ENCODE results near the gene GTF3C2.

GTF3C2 gene, protein sequence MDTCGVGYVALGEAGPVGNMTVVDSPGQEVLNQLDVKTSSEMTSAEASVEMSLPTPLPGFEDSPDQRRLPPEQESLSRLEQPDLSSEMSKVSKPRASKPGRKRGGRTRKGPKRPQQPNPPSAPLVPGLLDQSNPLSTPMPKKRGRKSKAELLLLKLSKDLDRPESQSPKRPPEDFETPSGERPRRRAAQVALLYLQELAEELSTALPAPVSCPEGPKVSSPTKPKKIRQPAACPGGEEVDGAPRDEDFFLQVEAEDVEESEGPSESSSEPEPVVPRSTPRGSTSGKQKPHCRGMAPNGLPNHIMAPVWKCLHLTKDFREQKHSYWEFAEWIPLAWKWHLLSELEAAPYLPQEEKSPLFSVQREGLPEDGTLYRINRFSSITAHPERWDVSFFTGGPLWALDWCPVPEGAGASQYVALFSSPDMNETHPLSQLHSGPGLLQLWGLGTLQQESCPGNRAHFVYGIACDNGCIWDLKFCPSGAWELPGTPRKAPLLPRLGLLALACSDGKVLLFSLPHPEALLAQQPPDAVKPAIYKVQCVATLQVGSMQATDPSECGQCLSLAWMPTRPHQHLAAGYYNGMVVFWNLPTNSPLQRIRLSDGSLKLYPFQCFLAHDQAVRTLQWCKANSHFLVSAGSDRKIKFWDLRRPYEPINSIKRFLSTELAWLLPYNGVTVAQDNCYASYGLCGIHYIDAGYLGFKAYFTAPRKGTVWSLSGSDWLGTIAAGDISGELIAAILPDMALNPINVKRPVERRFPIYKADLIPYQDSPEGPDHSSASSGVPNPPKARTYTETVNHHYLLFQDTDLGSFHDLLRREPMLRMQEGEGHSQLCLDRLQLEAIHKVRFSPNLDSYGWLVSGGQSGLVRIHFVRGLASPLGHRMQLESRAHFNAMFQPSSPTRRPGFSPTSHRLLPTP
- total RNA-seq: 52.0 reads per million, percentile 69 among the genes with 10 or more reads in this experiment

DNA sequence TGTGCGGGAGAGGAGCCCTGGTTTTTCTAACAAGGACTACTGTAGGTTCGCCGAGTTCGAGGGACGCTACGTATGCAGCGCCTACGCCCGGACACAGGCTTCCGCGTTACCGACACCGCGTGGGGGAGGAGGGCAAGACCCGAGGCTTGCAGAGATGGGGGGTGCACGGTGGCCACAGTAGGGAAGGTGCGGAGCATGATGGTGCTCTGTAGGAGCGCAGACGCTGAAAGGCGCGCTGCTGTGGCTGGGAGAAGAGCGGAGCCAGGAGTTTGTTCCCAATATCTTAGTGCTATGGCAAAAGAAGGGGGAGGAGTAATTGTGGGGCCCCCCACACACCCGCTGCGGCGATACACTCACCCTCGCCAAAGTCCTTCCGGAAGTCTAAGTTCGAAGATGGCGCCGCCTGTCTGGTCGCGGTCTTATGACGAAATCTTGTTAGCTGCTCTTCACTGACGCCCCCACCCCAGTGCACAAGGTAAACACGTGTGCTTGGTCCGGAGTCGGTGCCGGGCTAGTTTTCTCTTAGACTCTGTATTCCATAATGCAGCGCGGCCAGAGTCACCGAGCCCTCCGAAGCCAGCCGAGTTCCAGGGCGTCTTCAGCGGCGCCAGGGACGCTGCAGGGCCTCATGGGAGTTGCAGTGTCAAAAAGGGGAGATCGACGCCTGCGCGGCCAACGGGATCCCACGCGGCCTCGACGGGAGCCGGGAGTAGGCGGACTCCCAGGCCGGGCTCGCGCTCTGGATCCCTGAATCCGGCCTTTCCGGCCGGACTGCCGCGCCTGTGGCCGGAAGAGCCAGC, at the start of gene GTF3C2:
TSS of gene GTF3C2 (minus strand) at position 383 of the 800 bp plus-strand sequence. CDS start 13,210 bp downstream, outside the sequence.
- peak; percentile 91 for DNase-seq

DNA sequence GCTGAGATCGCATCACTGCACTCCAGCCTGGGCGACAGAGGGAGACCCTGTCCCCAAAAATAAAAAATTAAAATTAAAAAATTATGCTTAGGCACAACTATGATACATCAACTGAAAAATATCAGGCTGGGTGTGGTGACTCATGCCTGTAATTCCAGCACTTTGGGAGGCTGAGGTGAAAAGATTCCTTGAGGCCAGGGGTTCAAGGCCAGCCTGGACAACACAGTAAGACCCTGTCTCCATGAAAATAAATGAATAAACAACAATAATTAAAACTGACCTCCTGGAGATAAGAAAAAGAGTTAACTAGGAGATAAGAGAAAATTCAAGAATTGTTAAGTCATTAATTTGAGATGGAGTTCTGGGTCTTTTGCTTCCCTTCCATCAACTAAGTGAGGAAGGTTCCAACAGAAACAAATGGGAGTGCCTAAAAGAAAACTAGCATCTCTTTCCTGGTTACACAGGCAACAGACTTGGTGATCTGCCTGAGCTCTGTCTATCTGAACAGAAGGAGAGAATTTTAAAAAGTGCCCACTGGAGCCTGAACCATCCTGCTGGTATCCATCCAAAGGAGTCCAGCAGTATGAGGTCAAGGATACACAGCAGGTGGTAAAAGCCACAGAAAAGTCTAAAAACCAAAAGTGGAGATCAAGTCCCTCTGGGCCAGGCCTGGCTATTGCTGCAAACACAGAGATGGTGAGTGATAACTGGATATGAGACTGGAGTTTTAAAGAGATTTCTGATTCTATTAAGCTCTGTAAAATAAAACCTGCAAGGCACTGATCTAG, 44.0 kb upstream of the GTF3C2 start:
- no peak for DNase-seq

DNA sequence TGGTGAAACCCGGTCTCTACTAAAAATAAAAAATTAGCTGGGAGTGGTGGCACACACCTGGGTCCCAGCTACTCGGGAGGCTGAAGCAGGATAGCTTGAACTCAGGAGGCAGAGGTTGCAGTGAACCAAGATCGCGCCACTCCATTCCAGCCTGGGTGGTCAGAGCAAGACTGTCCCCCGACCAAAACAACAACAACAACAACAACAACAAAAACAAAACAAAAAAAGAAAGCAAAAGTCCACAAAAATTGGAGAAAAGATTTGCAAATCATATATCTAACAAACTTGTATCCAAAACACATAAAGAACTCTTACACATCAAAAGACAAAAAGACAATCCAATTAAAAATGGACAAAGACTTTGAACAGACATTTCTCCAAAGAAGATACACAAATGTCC, 42.4 kb upstream of the GTF3C2 start:
- DNase-seq: no peak

DNA sequence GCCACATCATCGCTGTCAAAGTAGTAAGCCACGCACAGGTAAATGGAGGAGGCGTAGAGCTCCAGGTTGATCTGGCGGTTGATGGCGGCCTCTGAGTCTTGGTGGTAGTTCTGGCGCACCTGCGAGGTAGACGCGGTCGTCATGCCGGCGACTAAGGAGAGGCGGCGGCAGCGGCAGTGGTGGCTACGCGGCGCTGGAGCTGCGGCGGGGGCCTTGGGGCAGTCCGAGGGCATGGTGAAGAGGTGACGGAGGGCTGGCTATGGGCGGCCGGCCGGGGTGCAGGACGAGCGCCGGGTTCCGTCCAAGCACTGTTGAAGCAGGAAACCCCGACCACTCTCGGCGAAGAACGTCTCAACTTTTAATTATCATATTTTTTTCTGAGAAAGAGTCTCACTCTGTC, 36.7 kb upstream of the GTF3C2 start:
- DNase-seq: no peak

DNA sequence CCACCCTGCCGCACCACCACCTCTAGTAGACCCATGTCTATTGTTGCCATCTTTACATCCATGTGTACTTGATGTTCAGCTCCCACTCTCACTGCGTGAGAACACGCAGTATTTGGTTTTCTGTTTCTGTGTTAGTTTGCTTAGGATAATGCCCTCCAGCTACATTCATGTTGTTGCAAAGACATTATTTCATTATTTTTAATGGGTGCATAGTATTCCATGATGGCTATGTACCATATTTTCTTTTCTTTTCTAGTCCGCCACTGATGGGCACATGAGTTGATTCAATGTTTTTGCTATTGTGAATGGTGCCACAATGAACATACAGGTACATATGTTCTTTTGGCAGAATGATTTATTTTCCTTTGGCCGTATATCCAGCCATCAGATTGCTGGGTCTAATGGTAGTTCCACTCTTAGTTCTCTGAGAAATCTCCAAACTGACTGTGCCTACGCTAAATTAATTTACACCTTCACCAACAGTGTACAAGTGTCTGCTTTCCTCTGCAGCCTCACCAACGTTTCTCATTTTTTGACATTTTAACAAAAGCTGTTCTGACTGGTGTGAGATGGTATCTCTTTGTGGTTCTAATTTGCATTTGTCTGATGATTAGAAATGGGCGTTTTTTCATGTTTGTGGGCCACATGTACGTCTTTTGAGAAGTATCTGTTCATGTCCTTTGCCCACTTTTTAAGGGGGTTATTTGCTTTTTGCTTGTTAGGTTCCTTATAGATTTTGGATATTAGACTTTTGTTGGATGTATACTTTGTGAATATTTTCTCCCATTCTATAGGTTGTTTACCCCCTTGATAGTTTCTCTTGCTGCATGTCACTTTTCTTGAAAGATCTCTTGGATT, 34.5 kb upstream of the GTF3C2 start:
- peak; percentile 17 for DNase-seq

DNA sequence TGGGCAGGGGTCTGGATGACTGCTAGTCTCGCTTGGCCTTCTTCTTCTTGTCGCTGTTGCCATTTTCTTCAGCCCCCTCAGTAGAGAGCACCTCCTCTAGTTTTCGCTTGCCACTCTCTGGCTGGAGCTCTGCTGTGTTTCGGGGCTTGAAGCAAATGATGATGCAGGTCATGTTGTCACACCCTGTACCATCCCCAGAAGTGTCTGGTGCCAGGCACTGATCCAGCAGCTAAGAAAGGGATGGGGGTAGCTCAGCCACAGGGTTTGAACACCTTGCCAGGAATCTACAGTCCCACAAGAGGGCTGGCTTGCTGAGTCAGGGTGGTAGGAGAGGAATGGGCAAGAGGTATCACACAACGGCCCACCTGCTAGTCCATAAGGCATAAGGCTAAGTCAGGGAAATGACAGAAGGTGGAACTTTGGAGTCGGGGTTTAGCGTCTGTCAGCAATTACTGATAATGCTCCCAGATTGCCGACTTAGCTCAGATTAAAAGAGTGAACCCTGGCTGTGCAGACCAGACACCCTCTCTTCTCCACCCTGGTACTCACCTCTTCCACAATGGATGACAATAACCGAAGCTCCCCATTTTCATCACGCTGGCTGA, 25.1 kb upstream of the GTF3C2 start:
- no peak for DNase-seq

DNA sequence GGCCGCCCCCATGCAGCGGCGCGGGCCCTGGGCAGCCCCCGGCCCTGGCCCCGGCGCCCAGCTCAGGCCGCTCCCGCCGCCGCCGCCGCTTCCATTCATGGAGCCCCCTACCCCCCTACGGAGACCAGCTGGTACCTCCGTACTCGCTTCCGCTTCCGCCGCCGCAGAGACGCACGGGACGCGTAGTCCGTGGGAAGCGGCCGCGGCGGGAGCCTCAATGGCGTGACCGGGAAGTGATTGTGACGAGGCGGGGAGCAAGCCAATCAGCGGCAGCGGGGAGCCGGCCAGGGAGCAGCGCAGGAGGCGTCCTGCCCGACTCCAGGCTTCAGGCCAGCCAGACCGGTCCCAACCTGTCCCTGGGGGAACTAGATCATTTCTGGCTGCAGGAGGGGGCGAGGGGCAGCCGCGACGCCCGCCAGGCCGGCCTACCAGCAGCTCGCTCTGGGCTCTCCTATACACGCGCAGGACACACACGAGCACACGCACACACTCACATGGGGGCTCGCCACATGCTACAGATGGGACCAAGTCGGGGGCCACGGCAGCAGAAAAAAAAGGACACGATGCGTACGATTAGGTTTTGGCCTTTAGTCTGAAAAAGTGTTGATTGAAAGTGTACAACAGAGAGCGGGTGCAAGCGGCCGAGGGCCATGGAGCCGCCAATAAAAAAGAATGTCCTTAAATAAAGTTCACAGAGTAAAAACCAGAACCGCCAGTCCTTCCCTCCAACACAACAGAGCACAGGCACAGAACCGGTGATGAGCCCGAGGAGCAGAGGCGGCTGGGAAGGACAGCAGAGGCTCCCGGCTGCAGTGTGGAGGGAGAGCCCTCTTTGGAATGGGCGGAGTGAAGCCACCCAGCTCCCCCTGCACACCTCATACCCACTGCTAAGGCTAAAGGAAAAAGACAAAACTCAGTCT, 24.3 kb upstream of the GTF3C2 start, which contains the start of gene ZNF513:
TSS of gene ZNF513 (minus strand) at position 109 of the 920 bp plus-strand sequence. CDS start 208 bp downstream, outside the sequence.
- DNase-seq: peak; percentile 82

DNA sequence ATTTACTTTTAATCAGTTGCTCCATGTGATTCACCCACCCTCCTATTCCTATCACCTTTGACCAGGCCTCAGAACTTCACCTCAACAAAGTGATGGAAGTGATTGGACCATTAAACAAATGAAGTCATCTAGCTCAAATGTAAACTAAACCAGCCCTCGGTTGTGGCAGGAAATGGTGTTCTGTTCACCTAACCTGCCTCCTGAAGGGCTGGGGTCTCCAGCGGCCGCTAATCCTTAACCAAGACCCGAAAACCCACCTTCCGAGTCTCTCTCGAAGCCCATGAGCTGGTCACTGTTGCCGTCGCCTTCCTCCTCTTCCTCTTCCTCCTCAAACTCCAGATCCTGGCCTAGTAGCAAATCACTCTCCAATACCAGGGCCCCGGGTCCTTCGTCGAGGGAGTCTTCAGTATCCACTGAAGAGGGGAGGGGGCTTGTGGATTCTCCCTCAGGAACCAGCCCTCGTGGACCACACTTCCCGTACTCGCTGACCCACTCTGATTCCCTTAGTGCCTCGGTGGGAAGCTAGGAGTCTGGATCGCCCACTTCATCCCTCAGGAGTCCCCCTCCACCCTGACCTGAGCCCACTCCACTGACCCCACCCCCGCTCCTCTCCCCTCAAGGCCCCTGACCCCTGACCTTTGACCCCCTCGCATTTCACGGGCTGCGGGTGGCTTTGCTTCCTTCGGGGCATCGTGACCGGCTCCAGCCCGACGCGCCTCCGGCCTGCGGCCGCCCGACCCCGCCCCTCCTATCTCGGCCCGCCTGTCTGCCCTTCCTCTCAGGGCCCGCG, 23.5 kb upstream of the GTF3C2 start:
- peak; percentile 49 for DNase-seq

DNA sequence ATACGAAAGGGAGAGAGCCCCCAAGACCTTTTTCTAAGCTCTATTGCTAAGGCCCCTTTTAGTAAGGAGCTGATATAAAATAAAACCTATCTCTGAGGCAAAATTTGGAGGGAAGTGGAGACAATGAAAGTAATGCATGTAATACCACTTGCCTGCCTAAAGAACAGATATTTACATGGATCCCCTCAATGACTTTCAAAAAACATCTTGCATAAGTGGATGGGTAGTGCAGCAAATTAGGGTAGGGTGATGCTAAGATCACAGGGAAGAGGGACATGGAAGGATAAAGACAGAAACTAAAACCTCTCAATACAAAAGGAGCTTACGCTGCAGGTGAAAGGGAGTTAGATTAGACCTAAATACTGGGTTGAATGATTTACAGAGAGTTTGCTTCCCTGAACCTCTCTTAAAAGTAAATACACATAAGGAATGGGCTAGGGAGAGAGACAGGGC, 22.8 kb upstream of the GTF3C2 start:
- no peak for DNase-seq

DNA sequence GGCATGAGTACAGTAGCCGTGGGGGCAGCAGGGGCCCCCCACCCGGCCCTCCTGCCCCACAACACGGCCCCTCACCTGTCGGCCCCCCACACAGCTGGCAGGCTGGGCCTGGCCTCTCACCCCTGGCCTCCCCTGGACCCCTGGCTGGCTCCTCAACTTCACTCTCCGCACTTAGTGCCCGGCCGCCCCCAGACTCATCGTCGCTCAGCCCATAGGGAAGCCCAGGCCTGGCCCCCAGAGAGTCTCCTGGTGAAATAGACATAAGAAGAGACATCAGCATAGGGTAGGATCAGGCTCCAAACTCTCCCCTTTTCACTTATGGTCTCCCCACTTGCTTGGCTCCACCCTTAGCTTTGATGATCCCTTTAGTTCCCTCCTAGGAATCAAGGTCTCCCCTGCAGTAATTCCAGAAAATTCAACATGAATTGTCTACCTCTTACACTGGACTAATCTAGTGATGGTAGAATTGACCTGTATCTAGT, 22.3 kb upstream of the GTF3C2 start:
- DNase-seq: no peak

DNA sequence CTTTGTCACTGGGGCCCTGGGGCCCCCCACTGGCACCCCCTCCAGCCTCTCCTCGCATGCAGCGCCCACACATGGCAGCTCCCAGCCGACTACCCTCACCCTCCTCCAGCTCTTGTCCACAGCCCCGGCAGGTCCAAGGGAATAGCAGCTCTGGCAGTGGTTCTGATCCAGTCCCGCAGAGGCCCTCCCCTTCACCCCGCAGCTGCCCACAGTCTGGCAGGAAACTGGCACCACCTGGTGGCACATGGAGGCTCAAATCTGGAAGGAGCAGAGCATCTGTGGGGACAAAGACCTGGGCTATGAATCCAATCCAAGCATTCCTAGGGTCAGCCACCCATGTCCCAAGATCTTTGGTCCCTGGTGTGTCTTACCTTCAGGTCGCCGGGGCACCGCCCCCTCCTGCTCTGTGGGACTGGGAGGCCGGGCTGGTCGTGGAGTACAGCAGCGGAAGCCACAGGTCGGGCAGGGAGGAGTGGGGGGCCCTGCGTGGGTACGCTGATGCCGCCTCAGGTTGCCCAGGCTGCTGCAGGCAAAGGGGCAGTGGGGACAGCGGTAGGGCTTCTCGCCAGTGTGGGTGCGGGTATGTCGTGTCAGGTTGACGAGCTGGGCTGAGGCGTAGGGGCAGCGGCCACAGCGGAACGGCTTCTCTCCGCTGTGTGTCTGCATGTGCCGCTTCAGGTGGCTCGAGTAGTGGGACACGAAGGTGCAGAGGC, 21.7 kb upstream of the GTF3C2 start:
- no peak for DNase-seq

DNA sequence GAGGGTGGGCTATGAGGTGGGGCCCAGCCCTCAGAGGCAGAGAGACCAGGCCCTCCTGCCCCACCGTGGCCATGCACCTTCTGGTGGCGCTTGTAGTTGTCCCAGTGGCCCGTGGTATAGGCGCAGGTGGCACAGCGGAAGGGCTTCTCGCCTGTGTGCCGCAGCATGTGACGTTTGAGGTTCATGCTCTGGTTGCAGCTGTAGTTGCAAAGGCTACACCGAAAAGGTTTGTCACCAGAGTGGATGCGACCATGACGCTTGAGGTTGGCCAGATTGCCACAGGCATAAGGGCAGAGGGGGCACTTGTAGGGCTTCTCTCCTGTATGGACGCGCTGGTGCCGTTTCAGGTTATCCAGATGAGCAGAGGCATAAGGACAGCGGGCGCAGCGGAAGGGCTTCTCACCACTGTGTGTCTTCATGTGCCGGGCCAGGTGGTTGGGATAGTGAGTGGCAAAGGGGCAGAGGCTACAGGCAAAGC, 21.1 kb upstream of the GTF3C2 start:
- DNase-seq: no peak

DNA sequence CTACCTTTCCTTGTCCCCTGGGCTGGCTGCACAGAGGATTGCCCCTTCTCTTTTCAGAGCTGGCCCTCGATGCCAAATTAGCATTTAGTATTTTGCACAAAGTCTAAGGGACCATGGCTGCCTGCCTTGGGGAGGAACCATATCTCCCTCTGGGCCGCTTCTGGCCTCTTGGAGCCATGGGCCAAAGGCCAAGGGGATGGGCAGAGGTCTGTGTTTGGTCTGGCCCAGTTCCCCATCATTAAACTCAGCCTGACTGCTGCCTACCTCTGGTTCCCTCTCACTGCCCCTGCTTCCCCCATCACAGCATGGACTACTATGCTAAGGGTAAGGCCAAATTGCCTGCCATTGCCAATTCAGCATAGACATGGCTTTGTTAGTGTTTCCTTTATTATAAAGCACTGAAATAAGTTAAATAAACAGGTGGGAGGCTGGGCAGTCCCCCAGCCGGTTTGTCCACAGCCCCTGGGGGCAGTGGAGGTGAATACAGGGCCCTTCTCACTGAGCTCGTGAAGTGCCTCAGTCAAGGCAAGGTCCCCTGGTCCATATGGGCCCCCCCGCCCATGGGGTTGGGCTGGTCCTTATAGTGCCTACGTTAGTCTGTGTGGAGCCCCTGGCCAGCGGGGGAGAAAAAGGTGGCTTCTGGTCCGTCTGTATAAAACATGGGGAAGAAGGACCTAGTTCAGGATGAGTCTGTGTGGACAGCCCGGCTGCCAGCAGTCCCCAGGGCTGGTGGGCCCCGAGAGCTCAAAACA, 20.5 kb upstream of the GTF3C2 start:
- DNase-seq: no peak

DNA sequence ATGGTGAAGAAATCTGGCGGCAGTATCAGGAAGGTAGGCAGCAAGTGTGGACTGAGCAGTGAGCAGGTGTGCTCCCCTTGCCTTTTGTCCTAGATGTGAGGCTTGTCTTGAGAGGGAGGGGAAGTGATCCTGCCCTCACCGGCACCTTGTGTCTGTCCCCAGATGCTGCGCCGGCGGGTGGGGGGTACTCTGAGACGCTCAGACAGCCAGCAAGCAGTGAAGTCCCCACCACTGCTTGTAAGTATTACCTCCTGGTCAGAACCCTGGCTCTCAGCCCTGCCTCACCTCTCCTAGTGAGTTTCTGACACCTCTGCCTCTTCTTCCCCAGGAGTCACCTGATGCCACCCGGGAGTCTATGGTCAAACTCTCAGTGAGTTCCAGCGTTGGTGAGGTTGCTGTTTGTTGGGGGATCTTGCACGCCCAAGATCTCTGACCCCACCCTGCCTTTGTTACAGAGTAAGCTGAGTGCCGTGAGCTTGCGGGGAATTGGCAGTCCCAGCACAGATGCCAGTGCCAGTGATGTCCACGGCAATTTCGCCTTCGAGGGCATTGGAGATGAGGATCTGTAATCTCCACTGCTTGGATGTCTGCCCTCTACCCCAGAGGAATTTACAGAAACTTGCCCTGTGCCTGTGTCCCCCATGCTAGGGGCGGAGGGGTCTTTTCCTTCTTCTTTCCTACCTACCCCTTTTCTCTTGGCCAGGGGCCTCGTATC, 19.7 kb upstream of the GTF3C2 start:
- DNase-seq: no peak

DNA sequence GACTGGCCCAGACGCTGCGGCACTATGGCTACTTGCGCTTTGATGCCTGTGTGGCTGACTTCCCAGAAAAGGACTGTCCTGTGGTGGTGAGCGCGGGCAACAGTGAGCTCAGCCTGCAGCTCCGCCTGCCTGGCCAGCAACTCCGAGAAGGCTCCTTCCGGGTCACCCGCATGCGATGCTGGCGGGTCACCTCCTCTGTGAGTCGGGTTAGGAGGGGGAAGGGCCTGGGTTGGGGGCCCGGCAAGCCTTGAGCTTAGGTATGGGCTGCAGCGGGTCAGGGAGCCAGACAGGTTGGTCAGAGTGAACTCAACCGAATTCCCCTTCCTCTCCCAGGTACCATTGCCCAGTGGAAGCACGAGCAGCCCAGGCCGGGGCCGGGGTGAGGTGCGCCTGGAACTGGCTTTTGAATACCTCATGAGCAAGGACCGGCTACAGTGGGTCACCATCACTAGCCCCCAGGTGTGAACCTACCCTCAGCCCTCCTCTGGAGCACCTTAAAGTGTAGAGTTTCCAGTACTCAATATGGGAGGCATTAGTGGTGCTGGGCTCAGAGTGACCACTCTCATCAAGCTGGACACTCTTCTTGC, 19.0 kb upstream of the GTF3C2 start:
- DNase-seq: no peak
